NCI-H1105 (cell line): ENCODE data around the gene MAGEB3.
"Not testable (repeated sequence)": the region's sequence is repeated elsewhere in the genome, so short reads cannot be mapped to it uniquely, and the experiment has no call there.

Experiments
- DNase-seq: peaks from one replicate; lab custom pipeline; 2025; lab: John Stamatoyannopoulos, UW

The MAGEB3 gene, protein sequence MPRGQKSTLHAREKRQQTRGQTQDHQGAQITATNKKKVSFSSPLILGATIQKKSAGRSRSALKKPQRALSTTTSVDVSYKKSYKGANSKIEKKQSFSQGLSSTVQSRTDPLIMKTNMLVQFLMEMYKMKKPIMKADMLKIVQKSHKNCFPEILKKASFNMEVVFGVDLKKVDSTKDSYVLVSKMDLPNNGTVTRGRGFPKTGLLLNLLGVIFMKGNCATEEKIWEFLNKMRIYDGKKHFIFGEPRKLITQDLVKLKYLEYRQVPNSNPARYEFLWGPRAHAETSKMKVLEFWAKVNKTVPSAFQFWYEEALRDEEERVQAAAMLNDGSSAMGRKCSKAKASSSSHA

DNA sequence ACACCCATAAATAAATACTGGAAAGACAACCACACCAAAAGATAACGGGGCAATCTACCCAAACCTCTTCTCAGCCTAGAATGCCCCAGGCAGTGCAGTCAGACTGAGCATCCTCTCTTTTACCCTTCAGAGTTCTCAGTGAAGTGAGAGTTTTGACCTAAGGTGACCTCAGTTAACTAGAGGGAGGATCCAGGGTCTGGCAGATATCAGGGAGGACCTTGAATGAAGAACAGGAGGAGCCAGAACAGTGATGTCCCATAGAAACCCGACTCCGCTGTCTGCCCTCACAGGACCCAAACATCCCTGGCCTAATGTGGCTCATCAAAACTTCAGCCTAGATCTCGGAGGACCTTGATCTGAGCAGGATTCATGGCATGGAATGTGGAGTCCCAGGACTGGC is at the start of gene MAGEB3:
MAGEB3 (plus strand) TSS at position 263 of the 400 bp plus-strand sequence. CDS start 5,268 bp downstream, outside the sequence.
- no peak for DNase-seq

DNA sequence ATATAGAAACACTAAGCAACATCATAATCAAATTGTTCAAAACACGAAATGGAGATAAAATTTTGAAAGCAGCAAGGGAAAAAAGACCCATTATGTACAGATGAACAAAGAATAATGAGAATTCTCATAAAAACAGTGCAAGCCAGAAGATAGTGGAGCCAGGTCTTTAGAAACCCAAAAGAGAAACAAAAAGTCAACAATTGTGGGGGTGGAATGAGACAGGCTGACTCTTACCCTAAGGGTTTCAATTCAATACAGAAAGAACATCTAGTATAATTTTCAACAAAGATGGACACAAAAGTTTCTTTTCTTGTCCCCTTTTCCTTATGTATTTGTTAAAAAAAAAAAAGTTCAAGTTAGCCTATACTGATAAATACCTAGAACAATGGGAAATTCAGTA is 49.1 kb upstream of the MAGEB3 start:
- DNase-seq, result no peak

DNA sequence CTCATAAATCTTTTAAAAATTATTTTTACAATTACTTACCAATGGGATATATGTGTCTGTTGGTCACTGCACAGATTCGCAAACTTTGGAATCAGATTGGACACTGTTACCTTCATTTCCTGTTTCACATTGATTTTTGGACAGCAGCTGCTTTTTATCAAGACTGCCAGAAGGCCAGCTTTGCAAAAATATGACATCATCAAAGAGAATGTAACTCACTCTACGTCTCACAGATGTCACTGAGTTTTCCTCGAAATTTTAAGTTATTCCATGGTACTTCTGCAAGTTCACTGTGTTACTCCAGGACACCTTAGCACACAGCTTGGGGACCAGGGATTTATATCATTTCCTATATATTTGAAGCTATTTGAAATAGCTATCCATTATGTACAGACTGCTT is 46.9 kb upstream of the MAGEB3 start:
- no peak for DNase-seq

DNA sequence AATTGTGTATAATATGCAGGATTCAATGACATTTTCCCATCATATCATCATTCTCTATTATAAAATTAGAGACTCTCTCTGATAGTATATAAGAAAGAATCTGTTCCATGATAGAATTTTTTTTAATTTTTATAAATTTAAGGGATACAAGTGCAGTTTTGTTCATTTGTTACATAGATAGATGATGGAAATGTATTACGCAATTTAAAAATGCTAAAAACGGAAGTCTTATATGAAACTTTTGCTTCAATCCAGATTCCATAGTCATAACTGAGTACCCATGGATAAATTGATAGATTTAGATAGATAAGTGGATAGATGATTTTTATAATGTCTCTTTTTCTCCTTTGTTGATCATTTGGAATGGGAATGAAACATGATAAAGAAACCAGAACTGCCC is 40.0 kb upstream of the MAGEB3 start:
- no peak for DNase-seq

GRCh38 chrX:30193910-30194309 is 36.5 kb upstream of the MAGEB3 start:
- DNase-seq, result not testable (repeated sequence)

DNA sequence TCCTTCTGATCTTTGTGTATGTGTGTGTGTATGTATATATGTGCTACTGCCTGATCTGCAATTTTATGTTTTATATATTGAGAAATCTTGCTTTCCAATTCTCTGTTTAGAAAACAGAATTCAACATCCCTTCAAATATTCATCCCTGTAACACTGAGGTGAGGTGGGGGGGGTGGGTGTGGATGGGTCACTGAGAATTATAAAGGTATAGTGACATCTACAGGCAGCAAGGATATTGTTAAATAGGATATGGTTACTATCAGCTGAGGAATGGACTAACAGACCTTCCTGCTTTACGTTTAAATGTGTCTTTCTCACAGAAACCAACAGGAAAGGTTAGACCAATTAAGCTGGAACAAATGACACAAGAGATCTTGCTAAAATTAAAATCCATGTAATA is 34.1 kb upstream of the MAGEB3 start:
- no peak for DNase-seq

DNA sequence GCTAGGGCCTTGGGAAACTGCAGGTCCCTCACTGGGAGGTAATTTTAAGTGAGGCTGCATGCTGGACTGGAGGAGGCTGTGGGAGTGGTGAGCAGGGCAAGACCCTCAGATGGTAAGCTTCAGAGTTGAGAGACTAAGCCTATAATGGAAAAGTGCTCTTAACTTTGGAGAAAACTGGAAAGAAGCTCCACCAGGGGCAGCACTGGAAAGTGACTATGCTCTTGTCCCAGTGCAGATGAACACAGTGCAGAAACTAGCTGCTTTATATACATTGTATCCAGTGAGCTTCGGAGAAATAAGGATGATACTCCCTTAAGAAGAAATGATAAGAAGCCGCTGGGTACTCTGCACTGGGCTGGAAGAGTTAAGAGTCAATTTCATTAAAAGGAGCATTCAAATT is 18.3 kb upstream of the MAGEB3 start:
- DNase-seq, result no peak

GRCh38 chrX:30215357-30215843 is 15.1 kb upstream of the MAGEB3 start, which contains the start of gene MAGEB2:
Gene MAGEB2, plus strand, starts transcription at chrX:30215563. Its CDS starts 3,018 bp downstream, at chrX:30218581.
- no peak for DNase-seq

DNA sequence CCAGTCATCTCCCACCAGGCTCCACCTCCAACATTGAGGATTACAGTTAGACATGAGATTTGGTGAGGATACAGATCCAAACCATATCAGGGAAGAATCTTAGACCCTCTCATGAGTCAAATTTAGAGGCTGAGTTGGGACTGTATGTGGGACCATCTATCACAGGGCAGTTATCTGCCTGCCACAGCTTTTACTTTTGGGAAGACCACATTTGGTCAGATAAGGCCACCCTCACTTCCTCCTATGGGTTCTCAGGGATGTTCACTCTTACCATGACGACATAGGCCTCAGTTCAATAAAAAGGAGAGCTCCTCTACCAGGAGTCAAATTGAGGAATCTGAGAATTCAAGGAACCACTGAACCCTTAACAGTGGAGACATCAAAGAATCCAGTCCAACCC is 13.0 kb upstream of the MAGEB3 start:
- no peak for DNase-seq

DNA sequence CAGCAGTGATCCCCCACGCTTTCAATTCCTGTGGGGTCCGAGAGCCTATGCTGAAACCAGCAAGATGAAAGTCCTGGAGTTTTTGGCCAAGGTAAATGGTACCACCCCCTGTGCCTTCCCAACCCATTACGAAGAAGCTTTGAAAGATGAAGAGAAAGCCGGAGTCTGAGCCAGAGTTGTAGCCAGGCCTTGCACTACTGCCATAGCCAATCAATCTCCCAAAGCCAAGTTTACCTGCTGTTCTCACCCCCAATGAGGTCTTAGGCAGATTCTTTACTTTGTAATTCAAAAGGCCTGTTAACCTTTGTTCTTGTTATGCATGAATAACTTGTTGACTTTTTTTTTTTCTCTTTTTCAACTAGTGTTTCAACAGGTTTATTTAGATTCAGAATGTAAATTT is 11.1 kb upstream of the MAGEB3 start:
- no peak for DNase-seq

- no peak for DNase-seq
Measured at GRCh38 chrX:30220661-30221060, 9.8 kb upstream of the MAGEB3 start.

DNA sequence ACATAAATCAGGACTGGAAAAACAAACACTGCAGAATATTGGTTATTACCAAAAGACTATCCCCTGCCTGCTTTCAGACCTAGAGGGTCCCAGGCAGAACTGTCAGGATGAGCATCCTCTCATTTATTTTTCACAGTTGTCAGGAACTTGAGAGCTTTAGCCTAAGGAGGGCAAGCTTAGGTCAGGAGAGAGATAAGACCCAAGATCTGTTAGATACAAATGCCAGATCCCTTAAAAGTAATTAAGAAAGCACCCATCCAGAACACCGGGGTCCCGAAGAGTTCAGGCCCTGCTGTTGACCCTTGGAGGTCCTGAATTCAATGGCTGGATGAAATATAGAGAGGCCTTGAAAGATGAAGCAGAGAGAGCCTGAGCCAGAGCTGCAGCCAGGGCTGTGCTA is 5.9 kb upstream of the MAGEB3 start:
- no peak for DNase-seq

- no peak for DNase-seq
Measured at GRCh38 chrX:30228526-30228925, 1.9 kb upstream of the MAGEB3 start.

GRCh38 chrX:30241724-30242415 is 11.4 kb downstream of the MAGEB3 start, which contains the start of gene MAGEB4:
Gene MAGEB4, plus strand, starts transcription at chrX:30242000. Its CDS starts 136 bp downstream, at chrX:30242136.
- DNase-seq, result no peak

DNA sequence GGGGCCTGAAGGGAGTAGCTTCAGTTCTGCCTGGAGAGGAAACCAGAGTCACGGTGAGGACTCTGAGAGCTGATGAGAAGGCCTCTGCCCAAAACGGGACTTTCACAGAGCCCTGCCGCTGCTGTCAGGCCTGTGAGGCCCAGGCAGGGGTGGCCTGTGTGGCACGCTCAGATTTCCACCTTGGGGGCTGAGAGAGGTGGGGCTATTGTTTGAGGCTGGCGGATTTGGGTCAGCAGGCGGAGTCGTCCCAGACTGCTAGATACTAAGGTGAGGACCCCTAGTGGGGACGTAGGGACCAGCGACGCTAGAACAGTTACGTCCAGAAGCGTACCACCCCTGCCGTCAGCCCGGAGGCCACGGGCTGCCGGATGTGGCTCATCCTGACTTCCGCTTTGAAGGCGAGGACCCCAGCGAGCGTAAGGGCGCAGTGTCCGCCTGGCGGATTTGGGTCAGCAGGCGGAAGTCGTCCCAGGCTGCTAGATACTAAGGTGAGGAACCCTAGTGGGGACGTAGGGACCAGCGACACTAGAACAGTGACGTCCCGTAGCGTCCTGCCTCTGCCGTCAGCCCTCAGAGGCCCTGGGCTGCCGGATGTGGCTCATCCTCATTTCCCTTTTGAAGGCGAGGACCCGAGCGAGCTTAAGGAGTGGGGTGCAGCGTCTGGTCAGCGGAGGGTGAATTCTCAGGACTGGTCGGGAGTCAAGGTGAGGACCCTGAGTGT is 16.5 kb downstream of the MAGEB3 start, which contains the start of gene MAGEB1:
MAGEB1 (plus strand) TSS at position 378 of the 721 bp plus-strand sequence. CDS start 3,348 bp downstream, outside the sequence.
- no peak for DNase-seq

- DNase-seq, result no peak
Measured at GRCh38 chrX:30248854-30249253, 18.4 kb downstream of the MAGEB3 start.

DNA sequence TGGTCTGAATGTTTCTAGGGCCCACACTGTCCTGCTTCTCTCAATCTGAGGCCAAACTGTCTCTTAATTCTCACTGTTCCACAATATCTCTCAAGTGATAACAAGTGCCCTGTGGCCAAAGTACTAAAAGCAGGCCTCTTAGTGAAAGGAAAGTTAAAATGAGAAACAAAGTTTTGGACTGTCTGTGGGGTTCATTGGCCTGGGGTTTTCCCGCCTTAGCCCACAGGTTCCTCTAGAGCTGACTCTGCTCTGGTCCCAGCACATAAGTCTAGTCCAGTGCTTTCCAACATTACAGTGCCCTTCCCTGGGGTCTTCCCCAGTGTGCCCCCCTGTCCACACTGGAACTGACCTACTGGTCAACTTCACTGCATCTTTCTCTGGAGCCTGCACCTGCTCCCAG is 22.8 kb downstream of the MAGEB3 start:
- DNase-seq, result no peak

- DNase-seq, result no peak
Measured at GRCh38 chrX:30259927-30260326, 29.5 kb downstream of the MAGEB3 start.

GRCh38 chrX:30261012-30261411 is 30.6 kb downstream of the MAGEB3 start:
- DNase-seq, result no peak

DNA sequence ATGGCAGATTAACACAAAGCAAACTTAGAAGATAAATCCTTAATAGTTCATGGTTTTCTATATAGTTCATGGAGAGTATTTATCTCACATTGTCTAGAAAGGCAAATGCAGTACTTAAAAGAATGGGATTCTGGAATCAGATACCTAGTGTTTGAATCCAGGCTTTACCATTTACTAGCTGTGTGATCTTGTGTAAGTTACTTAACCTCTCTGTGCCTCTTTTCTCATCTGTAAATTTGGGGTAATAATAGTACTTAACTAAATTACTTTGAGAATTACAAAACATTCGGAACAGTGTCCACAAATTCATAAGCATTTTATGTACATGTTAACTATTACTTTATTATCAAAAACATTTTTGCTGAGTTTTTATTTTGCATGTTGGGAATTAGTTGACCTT is 32.3 kb downstream of the MAGEB3 start:
- no peak for DNase-seq

- DNase-seq, result no peak
Measured at GRCh38 chrX:30270639-30271038, 40.2 kb downstream of the MAGEB3 start.

GRCh38 chrX:30275498-30275897 is 45.0 kb downstream of the MAGEB3 start:
- DNase-seq, result no peak
